ENCODE measurements around the gene KRT74.

DNA sequence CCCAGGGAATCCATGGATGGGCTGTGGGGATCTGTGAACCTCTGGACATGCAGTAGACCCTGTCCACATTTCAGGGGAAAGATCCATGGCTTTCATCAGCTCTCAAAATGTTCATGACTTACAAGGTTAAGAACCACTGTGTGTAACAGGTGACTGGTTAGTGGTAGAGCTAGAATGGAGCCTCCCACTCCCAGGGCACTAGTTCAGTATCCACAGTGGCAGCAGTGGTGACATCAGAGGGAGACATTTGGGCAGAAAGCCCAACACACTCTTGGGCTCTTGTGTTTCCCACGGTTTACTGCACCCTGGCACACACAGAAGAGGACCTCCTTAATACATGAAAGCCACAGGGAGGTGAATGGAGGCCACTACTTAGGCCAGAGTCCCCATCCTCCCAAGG is 9.1 kb downstream of the KRT74 start:
- TF ChIP-seq, protein P1, sequence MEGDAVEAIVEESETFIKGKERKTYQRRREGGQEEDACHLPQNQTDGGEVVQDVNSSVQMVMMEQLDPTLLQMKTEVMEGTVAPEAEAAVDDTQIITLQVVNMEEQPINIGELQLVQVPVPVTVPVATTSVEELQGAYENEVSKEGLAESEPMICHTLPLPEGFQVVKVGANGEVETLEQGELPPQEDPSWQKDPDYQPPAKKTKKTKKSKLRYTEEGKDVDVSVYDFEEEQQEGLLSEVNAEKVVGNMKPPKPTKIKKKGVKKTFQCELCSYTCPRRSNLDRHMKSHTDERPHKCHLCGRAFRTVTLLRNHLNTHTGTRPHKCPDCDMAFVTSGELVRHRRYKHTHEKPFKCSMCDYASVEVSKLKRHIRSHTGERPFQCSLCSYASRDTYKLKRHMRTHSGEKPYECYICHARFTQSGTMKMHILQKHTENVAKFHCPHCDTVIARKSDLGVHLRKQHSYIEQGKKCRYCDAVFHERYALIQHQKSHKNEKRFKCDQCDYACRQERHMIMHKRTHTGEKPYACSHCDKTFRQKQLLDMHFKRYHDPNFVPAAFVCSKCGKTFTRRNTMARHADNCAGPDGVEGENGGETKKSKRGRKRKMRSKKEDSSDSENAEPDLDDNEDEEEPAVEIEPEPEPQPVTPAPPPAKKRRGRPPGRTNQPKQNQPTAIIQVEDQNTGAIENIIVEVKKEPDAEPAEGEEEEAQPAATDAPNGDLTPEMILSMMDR (IDR thresholded peaks at IDR 0.05; ENCODE audit: insufficient read depth, low read length, poor library complexity, severe bottlenecking) = no peak
- no peak for TF ChIP-seq EZH2phosphoT487 (conservative IDR thresholded peaks at IDR 0.05; ENCODE audit: low read length)
